ENCODE data around the gene DHFR2. TPM values are rescaled to one million over a fixed set of nuclear protein-coding genes. Genes with fewer than 3 reads are reported as not detected.

The DHFR2 gene
- total and polyA plus RNA-seq, 4 donors: 2.3 to 3.9 (median 2.5) TPM

- H3K9ac ChIP-seq (ENCODE audit: low read depth in 1 of 2, low read length in 2 of 2): no peak overlapping the region
- no peak overlapping the region for H3K27ac ChIP-seq (ENCODE audit: low read depth in 1 of 2, low read length in 2 of 2)
- H3K4me3 ChIP-seq (ENCODE audit: low read depth in 1 of 3, low read length in 3 of 3): no peak overlapping the region
- no peaks in the 10 kb centered on the region for H3K9me3 ChIP-seq (ENCODE audit: control insufficient read depth in 4 of 4, low read length in 3 of 4)
- DNase-seq (ENCODE audit: low spot score): no peak
- no peaks in the 10 kb centered on the region for H3K4me1 ChIP-seq (ENCODE audit: control insufficient read depth in 4 of 4, insufficient read depth in 4 of 4, low read length in 3 of 4)
- no peaks in the 10 kb centered on the region for H3K36me3 ChIP-seq (ENCODE audit: control insufficient read depth in 4 of 4, insufficient read depth in 3 of 4, low read depth in 1 of 4, low read length in 3 of 4)
- TF ChIP-seq ZBTB33 (IDR thresholded peaks at IDR 0.05) (no peak), HNF4A (conservative IDR thresholded peaks at IDR 0.05) (no peak), REST (IDR thresholded peaks at IDR 0.05) (no peak), FOXA2 (IDR thresholded peaks at IDR 0.05) (no peak), SP1 (IDR thresholded peaks at IDR 0.05) (no peak), TAF1 (conservative IDR thresholded peaks at IDR 0.05) (no peak), GABPA (IDR thresholded peaks at IDR 0.05 in 1 of 2, conservative IDR thresholded peaks at IDR 0.05 in 1 of 2) (no peak)
- H3K27me3 ChIP-seq (ENCODE audit: control insufficient read depth in 4 of 4, insufficient read depth in 4 of 4, low read length in 3 of 4): no peaks in the 10 kb centered on the region
These were observed 12.2 kb downstream of the DHFR2 start for GRCh38 chr3:94050546-94050945.

GRCh38 chr3:94049267-94049666, 13.4 kb downstream of the DHFR2 start:
- Histone ChIP-seq H3K27me3 (ENCODE audit: control insufficient read depth in 4 of 4, insufficient read depth in 4 of 4, low read length in 3 of 4) (no peaks in the 10 kb centered on the region), H3K4me1 (ENCODE audit: control insufficient read depth in 4 of 4, insufficient read depth in 4 of 4, low read length in 3 of 4) (no peaks in the 10 kb centered on the region), H3K27ac (ENCODE audit: low read depth in 1 of 2, low read length in 2 of 2) (no peak overlapping the region), H3K9ac (ENCODE audit: low read depth in 1 of 2, low read length in 2 of 2) (no peak overlapping the region), H3K36me3 (ENCODE audit: control insufficient read depth in 4 of 4, insufficient read depth in 3 of 4, low read depth in 1 of 4, low read length in 3 of 4) (peaks cover 0 to 3% (median 0%) of the 10 kb centered on the region in 4 donors), H3K4me3 (ENCODE audit: low read depth in 1 of 3, low read length in 3 of 3) (no peak overlapping the region), H3K9me3 (ENCODE audit: control insufficient read depth in 4 of 4, low read length in 3 of 4) (peaks cover 0 to 3% (median 0%) of the 10 kb centered on the region in 4 donors)
- no peak for TF ChIP-seq REST (IDR thresholded peaks at IDR 0.05)
- no peak for TF ChIP-seq EGR1 (IDR thresholded peaks at IDR 0.05; ENCODE audit: low read depth in 2 of 2)
- TF ChIP-seq JUND (IDR thresholded peaks at IDR 0.05): no peak
- no peak for TF ChIP-seq CTCF (IDR thresholded peaks at IDR 0.05; ENCODE audit: low read depth, low read length, missing input control)
- TF ChIP-seq ATF3 (IDR thresholded peaks at IDR 0.05): no peak
- no peak for TF ChIP-seq GABPA (IDR thresholded peaks at IDR 0.05 in 1 of 2, conservative IDR thresholded peaks at IDR 0.05 in 1 of 2)
- TF ChIP-seq SP1 (IDR thresholded peaks at IDR 0.05): no peak
- no peak for TF ChIP-seq NR2F2 (IDR thresholded peaks at IDR 0.05)
- no peak for TF ChIP-seq HNF4G (IDR thresholded peaks at IDR 0.05)
- 86% methylated on average over 2 of the region's 2 CpGs for WGBS
- no peak for DNase-seq (ENCODE audit: low spot score)

Measured in liver (tissue), 9 donors.